Spinal cord (tissue), 10 donors: ENCODE results near the gene NXPE1. TPM values are rescaled to one million over a fixed set of nuclear protein-coding genes. Genes with fewer than 3 reads are reported as not detected.

Experiments
- DNase-seq, 6 donors: peaks; one replicate each; pipeline versions ENCODE4 v3.0.0 to v3.0.0-alpha.2; 2013 to 2015; ENCODE audit warnings: low spot score in 6 of 6, low read depth in 4 of 6
- H3K27ac ChIP-seq: one replicate; pipeline ENCODE4 v1.5.1; 2013; ENCODE audit warnings: low read depth, low read length, control low read depth
- H3K27me3 ChIP-seq: one replicate; pipeline ENCODE4 v1.6.1; 2013; ENCODE audit warnings: low read length; ENCODE audit not compliant: control insufficient read depth, insufficient read depth
- H3K36me3 ChIP-seq: one replicate; pipeline ENCODE4 v1.6.1; 2013; ENCODE audit warnings: low read length; ENCODE audit not compliant: control insufficient read depth, insufficient read depth
- H3K4me1 ChIP-seq: one replicate; pipeline ENCODE4 v1.6.1; 2013; ENCODE audit warnings: low read length; ENCODE audit not compliant: control insufficient read depth, insufficient read depth
- H3K4me3 ChIP-seq: one replicate; pipeline ENCODE4 v1.5.1; 2013; ENCODE audit warnings: low read depth, low read length, control low read depth
- H3K9me3 ChIP-seq: one replicate; pipeline ENCODE4 v1.6.1; 2013; ENCODE audit warnings: low read length; ENCODE audit not compliant: control insufficient read depth, insufficient read depth
- WGBS: methylation state at CpG from one replicate; pipeline ENCODE4 v1.1.5; 2013; ENCODE audit warnings: missing lambda C conversion rate; ENCODE audit not compliant: insufficient coverage; 5-methylcytosine and 5-hydroxymethylcytosine counted together
- polyA plus RNA-seq, 2 donors: library from polyadenylated mRNA; unstranded; fragments of 120-200 nt; gene quantifications; one replicate each; pipeline ENCODE4 v1.2.1, GENCODE V29; 2013; ENCODE audit not compliant: insufficient read length in 2 of 2
- total RNA-seq, 2 donors: library from RNA; depleted of rRNA in 1 of 2; stranded (reverse); fragments of 120-200 nt in 1 of 2; fragments of >200 nt in 1 of 2; gene quantifications; one replicate each; pipeline versions ENCODE4 v1.2.3 to v1.2.4, GENCODE V29; 2013 to 2014
- donor health status: healthy.

Gene NXPE1
- total and polyA plus RNA-seq, 4 donors = not detected

DNA sequence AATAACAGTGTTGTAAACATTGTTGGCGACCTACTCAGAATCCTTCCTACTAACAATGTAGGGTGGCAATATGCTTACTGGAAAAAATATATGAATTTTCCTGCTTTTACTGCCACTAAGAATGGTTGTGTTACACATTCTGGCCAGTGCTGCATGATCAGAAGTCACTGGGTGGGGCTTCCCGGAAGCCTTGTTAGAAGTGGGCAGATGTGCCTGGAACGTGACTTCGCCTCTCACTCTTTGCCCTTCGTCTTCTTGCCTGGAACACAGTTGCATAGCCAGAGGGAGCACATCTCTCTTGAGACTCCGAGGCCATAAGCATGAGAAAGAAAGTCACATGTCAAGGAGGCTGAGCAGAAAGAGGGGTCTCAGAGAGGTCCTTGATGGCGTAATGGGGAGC lies 48.6 kb downstream of the NXPE1 start:
- Histone ChIP-seq H3K9me3 (no peaks in the 10 kb centered on the region), H3K36me3 (no peaks in the 10 kb centered on the region), H3K4me3 (no peak overlapping the region), H3K4me1 (no peaks in the 10 kb centered on the region), H3K27me3 (no peaks in the 10 kb centered on the region), H3K27ac (no peak overlapping the region)
- WGBS = 91% methylated on average over 5 of the region's 7 CpGs
- no peak for DNase-seq

DNA sequence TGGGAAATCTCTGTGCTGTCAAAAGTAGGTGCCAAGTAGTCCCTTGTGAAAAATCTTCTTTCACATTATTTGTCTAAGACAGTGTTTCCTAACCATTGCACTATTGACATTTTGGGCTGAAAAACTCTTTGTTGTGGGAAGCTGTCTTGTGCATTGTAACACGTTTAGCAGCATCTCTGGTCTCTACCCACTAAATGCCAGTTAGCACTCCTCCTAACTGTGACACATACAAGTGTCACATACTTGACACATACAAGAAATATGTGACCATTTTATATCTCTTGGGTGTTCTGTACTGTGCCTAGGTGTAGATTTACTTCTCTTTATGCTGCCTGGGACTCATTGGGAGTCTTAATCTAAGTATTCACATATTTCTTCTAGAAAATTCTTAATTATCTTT lies 57.8 kb downstream of the NXPE1 start:
- Histone ChIP-seq H3K4me3 (no peak overlapping the region), H3K9me3 (no peaks in the 10 kb centered on the region), H3K27ac (no peak overlapping the region), H3K27me3 (no peaks in the 10 kb centered on the region), H3K36me3 (no peaks in the 10 kb centered on the region), H3K4me1 (no peaks in the 10 kb centered on the region)
- DNase-seq = no peak
- no CpG with 5 or more reads among the region's 1 CpG for WGBS

DNA sequence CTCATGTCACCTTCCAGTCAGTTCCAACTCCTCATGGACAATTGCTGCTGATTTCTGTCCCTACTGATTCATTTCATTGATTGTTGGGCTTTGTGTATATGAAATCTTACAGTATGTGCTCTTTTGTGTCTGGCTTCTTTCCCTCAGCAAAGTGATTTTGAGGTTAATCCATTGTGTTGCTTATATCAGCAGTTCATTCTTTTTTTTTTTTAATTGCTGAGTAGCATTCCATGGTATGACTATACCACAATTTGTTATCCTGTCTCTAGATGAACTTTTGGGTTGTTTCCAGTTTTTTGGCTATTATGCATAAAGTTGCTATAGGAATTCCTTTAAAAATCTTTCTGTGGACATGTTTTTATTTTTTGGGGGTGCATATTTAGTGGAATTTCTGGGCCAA lies 59.9 kb downstream of the NXPE1 start:
- H3K9me3 ChIP-seq = no peaks in the 10 kb centered on the region
- DNase-seq = no peak
- no peak overlapping the region for H3K4me3 ChIP-seq

DNA sequence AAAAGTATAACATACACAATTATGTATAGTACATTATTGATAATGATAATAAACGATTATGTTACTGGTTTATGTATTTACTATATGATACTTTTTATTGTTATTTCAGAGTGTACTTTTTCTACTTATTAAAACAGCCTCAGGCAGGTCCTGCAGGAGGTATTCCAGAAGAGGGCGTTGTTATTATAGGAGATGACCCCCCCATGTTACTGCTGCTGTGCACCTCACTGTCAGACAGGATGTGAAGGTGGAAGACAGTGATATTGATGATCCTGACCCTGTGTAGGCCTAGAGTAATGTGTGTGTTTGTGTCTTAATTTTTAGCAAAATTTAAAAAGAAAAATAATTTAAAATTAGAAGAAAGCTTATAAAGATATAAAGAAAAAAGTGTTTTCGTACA lies 62.8 kb downstream of the NXPE1 start:
- no peak overlapping the region for H3K4me3 ChIP-seq
- H3K27ac ChIP-seq = no peak overlapping the region
- H3K4me1 ChIP-seq = no peaks in the 10 kb centered on the region
- no CpG with 5 or more reads among the region's 3 CpGs for WGBS
- H3K9me3 ChIP-seq = no peaks in the 10 kb centered on the region
- H3K27me3 ChIP-seq = no peaks in the 10 kb centered on the region
- H3K36me3 ChIP-seq = no peaks in the 10 kb centered on the region
- DNase-seq = no peak

More for the DNA sequence above, 59.9 kb downstream of the NXPE1 start:
- H3K27ac ChIP-seq = no peak overlapping the region
- H3K4me1 ChIP-seq = no peaks in the 10 kb centered on the region
- H3K36me3 ChIP-seq = no peaks in the 10 kb centered on the region
- H3K27me3 ChIP-seq = no peaks in the 10 kb centered on the region

DNA sequence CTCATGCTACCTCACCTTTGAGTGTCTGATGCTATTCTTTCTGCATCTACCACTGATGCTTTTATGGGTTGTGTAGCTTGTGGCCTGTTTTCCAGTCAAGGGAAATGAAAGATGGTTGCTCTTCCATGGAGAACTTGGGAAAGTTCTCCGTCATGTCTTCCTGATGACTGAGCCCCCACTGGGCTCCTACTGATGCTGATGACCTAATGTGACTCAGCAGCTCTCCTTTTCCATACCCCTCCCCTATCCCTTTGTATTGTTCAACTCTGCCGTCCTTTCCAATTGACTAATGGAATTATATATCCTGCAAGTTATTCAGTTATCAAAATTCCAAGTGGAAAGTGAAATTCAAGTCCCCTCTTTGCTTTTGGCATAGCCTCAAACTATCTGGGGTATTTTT lies 75.8 kb downstream of the NXPE1 start:
- Histone ChIP-seq H3K4me3 (no peak overlapping the region), H3K4me1 (no peaks in the 10 kb centered on the region), H3K9me3 (no peaks in the 10 kb centered on the region), H3K36me3 (no peaks in the 10 kb centered on the region), H3K27me3 (no peaks in the 10 kb centered on the region), H3K27ac (no peak overlapping the region)
- 83% methylated on average over 1 of the region's 2 CpGs for WGBS
- no peak for DNase-seq

DNA sequence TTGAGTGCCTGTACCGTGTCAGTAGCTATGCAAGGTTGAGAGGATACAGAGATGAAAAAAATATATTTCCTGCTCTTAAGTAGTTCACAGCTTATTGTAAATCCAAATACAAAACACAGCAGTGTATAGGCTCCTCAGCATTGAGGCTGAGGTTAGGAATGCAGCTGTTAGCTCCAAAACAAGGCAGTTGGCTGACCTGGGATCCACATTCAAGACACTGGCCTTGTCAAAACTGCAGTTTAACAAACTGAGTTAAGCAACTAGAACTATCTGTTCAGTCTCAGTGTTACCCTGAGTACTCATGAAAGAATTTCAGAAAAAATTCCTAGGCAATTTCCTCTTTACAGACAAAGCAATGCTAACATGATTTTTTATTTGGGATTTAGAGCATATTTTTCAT lies 77.6 kb downstream of the NXPE1 start:
- Histone ChIP-seq H3K36me3 (no peaks in the 10 kb centered on the region), H3K4me1 (no peaks in the 10 kb centered on the region), H3K4me3 (no peak overlapping the region), H3K27me3 (no peaks in the 10 kb centered on the region), H3K9me3 (no peaks in the 10 kb centered on the region), H3K27ac (no peak overlapping the region)
- no CpG with 5 or more reads among the region's 1 CpG for WGBS
- DNase-seq = no peak

DNA sequence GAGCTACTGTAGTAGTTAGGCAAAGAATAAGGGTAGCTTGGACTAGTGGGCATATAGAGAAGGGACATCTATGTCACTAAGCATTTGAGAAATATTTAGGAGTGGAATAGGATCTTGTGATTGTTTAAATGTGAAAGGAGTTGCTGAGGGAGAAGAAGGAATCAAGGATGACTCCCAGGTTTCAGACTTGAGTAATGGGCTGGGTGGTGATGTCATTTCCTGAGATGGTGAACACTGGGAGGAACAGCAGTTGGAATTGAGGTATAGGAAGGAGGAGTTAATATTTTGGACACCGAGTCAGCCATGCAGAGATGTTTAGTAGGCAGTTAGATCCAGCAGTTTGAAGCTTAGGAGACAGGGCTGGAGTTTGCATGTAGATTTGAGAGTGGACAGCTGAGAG lies 80.3 kb downstream of the NXPE1 start:
- H3K4me1 ChIP-seq = no peaks in the 10 kb centered on the region
- H3K27ac ChIP-seq = no peak overlapping the region
- no peak overlapping the region for H3K4me3 ChIP-seq
- no peak for DNase-seq
- H3K9me3 ChIP-seq = no peaks in the 10 kb centered on the region
- no peaks in the 10 kb centered on the region for H3K36me3 ChIP-seq
- no peaks in the 10 kb centered on the region for H3K27me3 ChIP-seq
- WGBS = 100% methylated on average over 1 of the region's 1 CpG

DNA sequence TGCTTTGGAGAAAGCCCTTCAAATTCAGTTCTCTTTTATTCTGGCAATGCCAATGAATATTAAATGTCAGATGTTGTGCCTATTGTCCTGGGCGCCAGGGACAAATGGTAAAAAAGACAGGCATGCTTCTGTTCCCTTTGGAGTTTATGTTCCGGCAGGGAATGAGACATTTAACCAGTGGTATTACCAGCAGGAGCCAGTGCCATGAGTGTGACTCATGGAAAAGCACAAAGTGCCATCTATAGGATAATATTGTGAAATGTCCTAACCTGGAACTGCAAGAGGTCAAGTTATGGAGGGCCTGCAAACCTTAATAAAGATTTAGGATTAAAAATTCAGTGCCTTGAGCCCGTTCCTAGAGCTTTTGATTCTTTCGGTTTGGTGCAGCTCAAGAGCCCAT lies 80.9 kb downstream of the NXPE1 start:
- 22% methylated on average over 3 of the region's 4 CpGs for WGBS
- Histone ChIP-seq H3K9me3 (no peaks in the 10 kb centered on the region), H3K27ac (no peak overlapping the region), H3K27me3 (no peaks in the 10 kb centered on the region), H3K4me3 (no peak overlapping the region), H3K4me1 (no peaks in the 10 kb centered on the region), H3K36me3 (no peaks in the 10 kb centered on the region)
- no peak for DNase-seq

DNA sequence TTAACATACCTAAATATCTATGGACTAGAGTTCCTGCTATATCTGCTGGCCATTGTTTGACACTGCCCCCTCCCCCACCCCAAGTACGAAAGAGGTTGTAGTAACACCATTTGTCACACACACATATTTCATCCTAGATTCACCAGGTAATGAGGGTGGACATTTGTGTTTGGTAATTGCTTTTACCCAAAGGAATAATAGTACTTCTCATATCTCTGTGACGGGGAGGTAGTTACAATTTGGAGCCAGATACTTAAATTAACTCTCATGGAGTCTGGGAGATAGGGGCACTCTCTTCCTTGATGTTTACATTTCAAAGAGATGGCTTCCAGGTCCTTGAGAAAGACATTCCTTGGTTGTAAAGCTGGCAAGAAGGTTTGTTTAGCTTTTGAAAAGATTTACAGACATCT lies 81.7 kb downstream of the NXPE1 start:
- Histone ChIP-seq H3K9me3 (no peaks in the 10 kb centered on the region), H3K4me1 (no peaks in the 10 kb centered on the region), H3K36me3 (no peaks in the 10 kb centered on the region), H3K4me3 (no peak overlapping the region), H3K27ac (no peak overlapping the region), H3K27me3 (no peaks in the 10 kb centered on the region)
- no CpG with 5 or more reads among the region's 2 CpGs for WGBS
- no peak for DNase-seq

DNA sequence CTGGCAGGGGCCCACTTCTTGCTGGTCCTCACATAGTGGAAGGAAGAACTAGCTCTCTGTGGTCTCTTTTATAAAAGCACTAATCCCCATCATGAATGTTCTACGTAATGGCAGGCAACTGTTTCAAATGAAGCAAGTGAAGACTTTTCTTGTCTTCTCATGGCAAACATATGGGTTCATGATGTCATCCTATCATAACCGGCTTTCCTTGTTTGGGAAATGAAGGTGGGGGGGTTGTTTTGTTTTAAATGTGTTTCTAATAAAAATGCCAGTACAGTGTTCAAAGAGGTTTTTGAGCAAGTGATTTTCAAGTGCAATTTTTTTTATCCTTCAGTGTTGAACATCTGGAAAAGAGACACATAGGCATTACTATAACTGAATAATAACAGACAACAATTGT lies 87.0 kb downstream of the NXPE1 start:
- WGBS = no CpG with 5 or more reads among the region's 2 CpGs
- DNase-seq = no peak
- Histone ChIP-seq H3K4me1 (no peaks in the 10 kb centered on the region), H3K27me3 (no peaks in the 10 kb centered on the region), H3K9me3 (no peaks in the 10 kb centered on the region), H3K4me3 (no peak overlapping the region), H3K36me3 (no peaks in the 10 kb centered on the region), H3K27ac (no peak overlapping the region)
